ENCODE data around the gene SH3PXD2A. TPM values are rescaled to one million over a fixed set of nuclear protein-coding genes. Genes with fewer than 3 reads are reported as not detected.
A peak's percentile ranks its signal among the peaks of the same experiment; 100 is the strongest.

The SH3PXD2A gene
- total and polyA plus RNA-seq, 7 donors = 3.0 to 57.7 (median 10.6) TPM

DNA sequence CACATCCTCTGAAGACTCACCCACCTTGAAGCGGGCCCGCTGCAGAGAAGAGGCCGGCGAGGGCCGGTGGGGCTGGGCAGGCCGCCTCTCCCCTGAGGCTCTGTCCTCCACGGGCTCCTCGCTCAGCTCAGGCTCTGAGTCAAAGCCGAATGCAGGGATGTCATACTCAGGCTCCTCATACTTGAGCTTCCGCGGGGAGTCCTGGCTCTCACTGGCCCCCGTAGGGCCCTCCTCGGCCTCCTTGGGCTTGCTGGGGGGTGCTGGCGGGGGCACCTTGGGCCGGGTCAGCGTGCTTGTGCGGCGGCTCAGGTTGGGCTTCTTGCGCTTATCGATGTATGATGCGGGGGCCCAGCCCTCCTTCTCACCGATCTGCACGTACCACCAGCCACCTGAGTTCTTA, 252.0 kb downstream of the SH3PXD2A start:
- DNase-seq (peak in 1 of 2 donors; percentile 43), ATAC-seq (no peak)
- TF ChIP-seq, protein P1, sequence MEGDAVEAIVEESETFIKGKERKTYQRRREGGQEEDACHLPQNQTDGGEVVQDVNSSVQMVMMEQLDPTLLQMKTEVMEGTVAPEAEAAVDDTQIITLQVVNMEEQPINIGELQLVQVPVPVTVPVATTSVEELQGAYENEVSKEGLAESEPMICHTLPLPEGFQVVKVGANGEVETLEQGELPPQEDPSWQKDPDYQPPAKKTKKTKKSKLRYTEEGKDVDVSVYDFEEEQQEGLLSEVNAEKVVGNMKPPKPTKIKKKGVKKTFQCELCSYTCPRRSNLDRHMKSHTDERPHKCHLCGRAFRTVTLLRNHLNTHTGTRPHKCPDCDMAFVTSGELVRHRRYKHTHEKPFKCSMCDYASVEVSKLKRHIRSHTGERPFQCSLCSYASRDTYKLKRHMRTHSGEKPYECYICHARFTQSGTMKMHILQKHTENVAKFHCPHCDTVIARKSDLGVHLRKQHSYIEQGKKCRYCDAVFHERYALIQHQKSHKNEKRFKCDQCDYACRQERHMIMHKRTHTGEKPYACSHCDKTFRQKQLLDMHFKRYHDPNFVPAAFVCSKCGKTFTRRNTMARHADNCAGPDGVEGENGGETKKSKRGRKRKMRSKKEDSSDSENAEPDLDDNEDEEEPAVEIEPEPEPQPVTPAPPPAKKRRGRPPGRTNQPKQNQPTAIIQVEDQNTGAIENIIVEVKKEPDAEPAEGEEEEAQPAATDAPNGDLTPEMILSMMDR (IDR thresholded peaks at IDR 0.05) = no peak
- no peaks in the 10 kb centered on the region for H3K27me3 ChIP-seq (ENCODE audit: insufficient read depth in 3 of 3, low read length in 2 of 3)
- H3K27ac ChIP-seq = no peak overlapping the region
- H3K9me3 ChIP-seq = no peaks in the 10 kb centered on the region
- 95 to 96% (median 95%) methylated on average over 23 of the region's 23 CpGs for WGBS, 3 donors
- no peak overlapping the region for H3K4me3 ChIP-seq
- intact Hi-C loops (cut with DNase I) = loop anchor here in 1 of 2 donors (10.0 kb wide), 1 partner anchor 251 kb away; the partner anchor contains the start of gene SH3PXD2A
- peaks cover 0 to 41% of the 10 kb centered on the region in 2 donors for H3K36me3 ChIP-seq (ENCODE audit: insufficient read depth in 1 of 2, low read depth in 1 of 2)
- no peaks in the 10 kb centered on the region for H3K4me1 ChIP-seq

DNA sequence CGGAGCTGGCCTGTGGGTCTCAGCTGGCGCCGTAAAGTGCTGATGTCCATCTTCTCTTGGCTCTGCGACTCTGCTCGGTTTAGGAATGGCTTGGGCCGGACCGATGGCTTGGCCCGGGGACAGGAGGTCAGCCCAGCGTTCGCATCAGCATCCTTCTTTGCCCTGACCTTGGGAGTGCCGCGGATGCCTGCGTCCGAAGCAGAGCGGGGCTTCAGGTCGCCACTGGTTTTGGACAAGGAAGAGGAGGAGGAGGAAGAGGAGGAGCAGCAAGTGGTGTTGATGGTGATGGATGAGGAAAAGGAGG, 252.6 kb downstream of the SH3PXD2A start:
- H3K4me1 ChIP-seq = no peaks in the 10 kb centered on the region
- 90 to 93% (median 92%) methylated on average over 16 of the region's 16 CpGs for WGBS, 3 donors
- no peak overlapping the region for H3K4me3 ChIP-seq
- H3K9me3 ChIP-seq = no peaks in the 10 kb centered on the region
- intact Hi-C loops (cut with DNase I) = loop anchor here in 1 of 2 donors (10.0 kb wide), 1 partner anchor 252 kb away; the partner anchor contains the start of gene SH3PXD2A
- H3K36me3 ChIP-seq (ENCODE audit: insufficient read depth in 1 of 2, low read depth in 1 of 2) = peaks cover 0 to 41% of the 10 kb centered on the region in 2 donors
- no peak for ATAC-seq
- DNase-seq = no peak
- TF ChIP-seq, protein P1 (IDR thresholded peaks at IDR 0.05) = no peak
- H3K27ac ChIP-seq = no peak overlapping the region
- no peaks in the 10 kb centered on the region for H3K27me3 ChIP-seq (ENCODE audit: insufficient read depth in 3 of 3, low read length in 2 of 3)

DNA sequence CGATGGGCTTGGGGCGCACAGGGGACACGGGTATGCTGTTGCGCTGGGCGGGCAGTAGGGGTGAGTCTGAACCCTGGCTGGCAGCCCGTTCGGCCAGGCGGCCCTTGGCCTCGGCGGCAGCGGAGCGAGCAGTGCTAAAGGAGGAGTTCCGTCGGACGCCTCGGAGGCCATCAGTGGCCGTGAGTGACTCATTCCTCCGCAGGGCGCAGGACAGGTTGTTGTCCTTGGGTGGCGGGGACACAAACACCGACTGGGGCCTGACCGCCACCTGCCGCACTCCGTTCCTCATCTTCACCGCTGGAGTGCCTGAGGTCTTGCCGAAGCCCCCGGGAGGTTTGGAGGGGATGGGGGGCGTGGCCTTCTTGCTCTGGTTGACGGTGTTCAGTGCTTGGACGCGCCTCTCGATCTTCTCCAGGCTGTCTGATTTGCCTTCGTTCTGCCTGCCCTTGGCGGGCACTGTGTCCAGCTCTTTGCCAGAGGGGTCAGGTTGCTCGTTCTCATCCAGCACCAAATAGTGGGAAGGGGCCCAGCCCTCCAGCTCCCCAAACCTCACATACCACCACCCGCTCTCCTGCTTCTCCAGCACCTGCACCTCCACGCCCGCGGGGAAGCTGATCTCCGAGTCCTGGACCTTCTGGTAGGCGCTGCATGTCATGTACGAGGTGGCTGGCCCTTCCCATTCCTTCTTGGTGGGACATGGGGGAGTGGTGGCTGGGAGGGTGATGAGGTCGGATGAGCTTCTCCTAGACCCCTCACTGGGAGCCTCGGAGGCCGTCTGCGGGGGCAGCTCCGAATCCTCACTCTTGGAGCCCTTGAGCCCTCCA, 253.1 kb downstream of the SH3PXD2A start:
- Histone ChIP-seq H3K36me3 (ENCODE audit: insufficient read depth in 1 of 2, low read depth in 1 of 2) (peaks cover 0 to 41% of the 10 kb centered on the region in 2 donors), H3K4me3 (no peak overlapping the region), H3K9me3 (no peaks in the 10 kb centered on the region), H3K27ac (no peak overlapping the region), H3K27me3 (ENCODE audit: insufficient read depth in 3 of 3, low read length in 2 of 3) (no peaks in the 10 kb centered on the region), H3K4me1 (no peaks in the 10 kb centered on the region)
- no peak for ATAC-seq
- intact Hi-C loops (cut with DNase I) = loop anchor here in 1 of 2 donors (10.0 kb wide), 1 partner anchor 253 kb away; the partner anchor contains the start of gene SH3PXD2A
- WGBS, 3 donors = 86 to 91% (median 88%) methylated on average over 47 of the region's 47 CpGs
- TF ChIP-seq, protein P1 (IDR thresholded peaks at IDR 0.05) = no peak
- DNase-seq = peak in 1 of 2 donors; percentile 53

DNA sequence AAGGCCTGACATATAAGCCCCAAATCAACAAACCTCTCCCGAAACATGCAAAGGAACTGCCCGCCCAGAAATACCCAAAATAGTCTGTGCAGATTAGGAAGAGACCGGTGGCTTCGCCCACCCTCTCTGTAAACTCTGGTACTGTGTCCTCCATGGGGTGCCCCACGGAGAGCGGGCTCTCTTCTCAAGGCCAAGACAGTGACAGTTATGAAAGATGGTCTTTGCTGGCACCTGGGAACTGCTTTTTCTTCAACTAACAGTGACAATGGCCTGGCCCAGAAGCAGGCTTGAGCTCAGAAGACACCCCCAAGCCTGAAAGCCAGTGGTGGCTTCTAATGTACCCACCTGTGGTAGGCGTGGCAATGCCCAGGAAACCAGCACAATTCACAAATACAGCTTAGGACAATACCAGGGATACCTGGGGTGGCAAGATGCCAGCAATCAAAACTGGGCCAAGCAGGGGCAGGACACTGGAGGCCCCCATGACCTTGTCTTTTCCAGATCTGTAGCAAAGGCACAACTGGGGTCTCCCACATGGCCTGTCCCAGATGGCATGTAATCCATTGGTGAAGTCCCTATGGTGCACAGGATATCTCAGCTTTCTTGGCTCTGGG, 254.3 kb downstream of the SH3PXD2A start:
- TF ChIP-seq, protein P1 (IDR thresholded peaks at IDR 0.05) = no peak
- H3K27ac ChIP-seq = no peak overlapping the region
- intact Hi-C loops (cut with DNase I) = loop anchor here in 1 of 2 donors (10.0 kb wide), 1 partner anchor 254 kb away; the partner anchor contains the start of gene SH3PXD2A
- DNase-seq (peak in 1 of 2 donors; percentile 23), ATAC-seq (no peak)
- no peaks in the 10 kb centered on the region for H3K4me1 ChIP-seq
- H3K27me3 ChIP-seq (ENCODE audit: insufficient read depth in 3 of 3, low read length in 2 of 3) = no peaks in the 10 kb centered on the region
- WGBS, 3 donors = 79 to 93% (median 89%) methylated on average over 7 of the region's 7 CpGs
- H3K36me3 ChIP-seq (ENCODE audit: insufficient read depth in 1 of 2, low read depth in 1 of 2) = peaks cover 0 to 41% of the 10 kb centered on the region in 2 donors
- H3K4me3 ChIP-seq = no peak overlapping the region
- H3K9me3 ChIP-seq = no peaks in the 10 kb centered on the region
